Endothelial cell (in vitro differentiated cells): ENCODE data around the gene MT1F. TPM values are rescaled to one million over a fixed set of nuclear protein-coding genes. Genes with fewer than 3 reads are reported as not detected.

ENCODE experiments used
- DNase-seq: peaks from one replicate; pipeline ENCODE4 v3.0.0; 2021; ENCODE audit warnings: low spot score
- H3K27ac Mint-ChIP-seq: one replicate; pipeline ENCODE4 v1.8.0; 2021; ENCODE audit warnings: mixed read lengths, inconsistent platforms; ENCODE audit not compliant: unreplicated experiment
- H3K27me3 Mint-ChIP-seq: one replicate; pipeline ENCODE4 v1.8.0; 2021; ENCODE audit warnings: mild to moderate bottlenecking, moderate library complexity, mixed read lengths, inconsistent platforms; ENCODE audit not compliant: unreplicated experiment
- H3K36me3 Mint-ChIP-seq: one replicate; pipeline ENCODE4 v1.8.0; 2021; ENCODE audit warnings: mild to moderate bottlenecking, low read depth, mixed read lengths, inconsistent platforms; ENCODE audit not compliant: unreplicated experiment
- H3K4me1 Mint-ChIP-seq: one replicate; pipeline ENCODE4 v1.8.0; 2021; ENCODE audit warnings: mild to moderate bottlenecking, mixed read lengths, inconsistent platforms; ENCODE audit not compliant: unreplicated experiment
- H3K4me3 Mint-ChIP-seq: one replicate; pipeline ENCODE4 v1.8.0; 2021; ENCODE audit warnings: mild to moderate bottlenecking, mixed read lengths, inconsistent platforms; ENCODE audit not compliant: unreplicated experiment
- H3K9me3 Mint-ChIP-seq: one replicate; pipeline ENCODE4 v1.8.0; 2021; ENCODE audit warnings: mixed read lengths, inconsistent platforms; ENCODE audit not compliant: unreplicated experiment
- total RNA-seq: library from RNA; stranded (reverse); fragmentation: NEBNext Ultra II Directional; extraction: Animal tissue kit (Norgen Biotek cat#: 25700); gene quantifications from one replicate; pipeline ENCODE4 v1.2.1, GENCODE V29; 2021; ENCODE audit not compliant: unreplicated experiment
- TF ChIP-seq, protein P1 (sequence below): fragments of 200-600 bp; sonication (generic); IDR thresholded peaks from one replicate; pipeline ENCODE4 v1.5.0; 2021; ENCODE audit warnings: antibody characterized with exemption; ENCODE audit not compliant: unreplicated experiment

MT1F gene
- total RNA-seq, 1 donor from 2014 or later: not detected

- H3K4me3 Mint-ChIP-seq: no peak overlapping the region
- TF ChIP-seq, protein P1, sequence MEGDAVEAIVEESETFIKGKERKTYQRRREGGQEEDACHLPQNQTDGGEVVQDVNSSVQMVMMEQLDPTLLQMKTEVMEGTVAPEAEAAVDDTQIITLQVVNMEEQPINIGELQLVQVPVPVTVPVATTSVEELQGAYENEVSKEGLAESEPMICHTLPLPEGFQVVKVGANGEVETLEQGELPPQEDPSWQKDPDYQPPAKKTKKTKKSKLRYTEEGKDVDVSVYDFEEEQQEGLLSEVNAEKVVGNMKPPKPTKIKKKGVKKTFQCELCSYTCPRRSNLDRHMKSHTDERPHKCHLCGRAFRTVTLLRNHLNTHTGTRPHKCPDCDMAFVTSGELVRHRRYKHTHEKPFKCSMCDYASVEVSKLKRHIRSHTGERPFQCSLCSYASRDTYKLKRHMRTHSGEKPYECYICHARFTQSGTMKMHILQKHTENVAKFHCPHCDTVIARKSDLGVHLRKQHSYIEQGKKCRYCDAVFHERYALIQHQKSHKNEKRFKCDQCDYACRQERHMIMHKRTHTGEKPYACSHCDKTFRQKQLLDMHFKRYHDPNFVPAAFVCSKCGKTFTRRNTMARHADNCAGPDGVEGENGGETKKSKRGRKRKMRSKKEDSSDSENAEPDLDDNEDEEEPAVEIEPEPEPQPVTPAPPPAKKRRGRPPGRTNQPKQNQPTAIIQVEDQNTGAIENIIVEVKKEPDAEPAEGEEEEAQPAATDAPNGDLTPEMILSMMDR: no peak
- no peak overlapping the region for H3K27ac Mint-ChIP-seq
- H3K4me1 Mint-ChIP-seq: peaks cover 35% of the 10 kb centered on the region
- H3K27me3 Mint-ChIP-seq: peaks cover 13% of the 10 kb centered on the region
- H3K9me3 Mint-ChIP-seq: no peaks in the 10 kb centered on the region
- no peak for DNase-seq
- no peaks in the 10 kb centered on the region for H3K36me3 Mint-ChIP-seq
Observed at GRCh38 chr16:56610017-56610608, 47.6 kb upstream of the MT1F start.

DNA sequence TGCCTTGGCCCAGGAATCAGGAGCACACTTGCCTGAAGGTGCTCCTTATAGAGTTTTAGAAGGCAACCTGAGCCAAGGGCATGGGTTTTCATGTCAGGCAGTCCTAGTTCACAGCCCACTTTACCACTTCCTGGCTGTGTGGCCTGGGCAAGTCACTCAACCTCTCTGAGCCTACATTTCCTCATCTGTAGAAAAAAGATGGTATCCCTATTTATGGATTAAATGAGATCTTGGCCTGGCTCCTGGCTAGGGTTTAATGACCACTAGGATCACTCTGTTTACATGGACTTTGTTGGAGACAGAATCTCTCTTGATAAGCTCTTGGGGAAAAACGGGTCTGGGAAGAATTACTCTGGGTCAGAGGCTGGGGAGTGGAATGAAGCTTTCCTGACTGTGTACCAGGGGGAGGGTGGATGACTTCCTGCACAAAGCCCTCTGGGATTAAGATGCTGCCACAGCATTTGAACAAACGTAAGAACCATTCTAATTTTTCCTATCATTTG is 47.1 kb upstream of the MT1F start:
- Mint-ChIP-seq H3K4me3 (no peak overlapping the region), H3K36me3 (no peaks in the 10 kb centered on the region), H3K27ac (no peak overlapping the region), H3K9me3 (no peaks in the 10 kb centered on the region), H3K27me3 (peaks cover 13% of the 10 kb centered on the region), H3K4me1 (peaks cover 35% of the 10 kb centered on the region)
- TF ChIP-seq, protein P1: no peak
- no peak for DNase-seq

- no peak for DNase-seq
- TF ChIP-seq, protein P1: no peak
- peaks cover 13% of the 10 kb centered on the region for H3K27me3 Mint-ChIP-seq
- no peak overlapping the region for H3K4me3 Mint-ChIP-seq
- no peaks in the 10 kb centered on the region for H3K36me3 Mint-ChIP-seq
- H3K27ac Mint-ChIP-seq: no peak overlapping the region
- H3K9me3 Mint-ChIP-seq: no peaks in the 10 kb centered on the region
- H3K4me1 Mint-ChIP-seq: peaks cover 34% of the 10 kb centered on the region
Observed at GRCh38 chr16:56611281-56611833, 46.4 kb upstream of the MT1F start.

- DNase-seq: no peak
- Mint-ChIP-seq H3K27ac (no peak overlapping the region), H3K4me1 (peaks cover 19% of the 10 kb centered on the region), H3K9me3 (no peaks in the 10 kb centered on the region), H3K36me3 (peaks cover 1% of the 10 kb centered on the region), H3K27me3 (peaks cover 15% of the 10 kb centered on the region), H3K4me3 (no peak overlapping the region)
- TF ChIP-seq, protein P1: no peak
Observed at GRCh38 chr16:56613706-56614105, 44.1 kb upstream of the MT1F start.

DNA sequence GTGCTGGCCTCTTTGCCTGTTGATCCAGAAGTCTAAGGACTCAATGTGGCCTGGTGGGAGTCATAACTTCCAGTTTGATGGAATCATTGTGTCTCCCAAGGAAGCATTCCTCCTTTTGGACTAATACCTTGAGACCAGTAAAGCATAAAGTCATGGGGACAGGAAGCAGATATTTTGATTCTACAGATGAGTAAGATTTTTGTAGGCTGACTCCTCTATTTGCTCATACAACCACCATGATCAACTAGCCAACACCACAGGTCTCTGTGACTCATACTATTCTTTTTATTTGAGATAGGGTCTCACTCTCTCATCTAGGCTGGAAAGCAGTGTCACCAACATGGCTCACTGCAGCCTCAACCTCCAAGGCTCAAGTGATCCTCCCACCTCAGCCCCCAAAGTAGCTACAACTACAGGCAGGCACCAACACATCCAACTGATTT is 43.2 kb upstream of the MT1F start:
- TF ChIP-seq, protein P1: no peak
- peaks cover 5% of the 10 kb centered on the region for H3K36me3 Mint-ChIP-seq
- peaks cover 16% of the 10 kb centered on the region for H3K27me3 Mint-ChIP-seq
- H3K9me3 Mint-ChIP-seq: no peaks in the 10 kb centered on the region
- DNase-seq: no peak
- H3K4me3 Mint-ChIP-seq: no peak overlapping the region
- no peak overlapping the region for H3K27ac Mint-ChIP-seq
- H3K4me1 Mint-ChIP-seq: peaks cover 11% of the 10 kb centered on the region
